Esophagus muscularis mucosa (tissue), 4 donors: ENCODE data around the gene NHP2. TPM values are rescaled to one million over a fixed set of nuclear protein-coding genes. Genes with fewer than 3 reads are reported as not detected.

ENCODE experiments used
- DNase-seq: peaks from one replicate; pipeline ENCODE4 v3.0.0-alpha.2; 2017; ENCODE audit errors: extremely low spot score
- H3K27ac ChIP-seq, 4 donors: fragments of 200-600 bp; sonication (generic); replicated peaks in 1 of 4; 1 replicate in 3 of 4; 2 replicates in 1 of 4; pipeline ENCODE4 v1.5.1; 2016 to 2019; ENCODE audit warnings: mild to moderate bottlenecking in 1 of 4
- H3K27me3 ChIP-seq, 4 donors: fragments of 200-600 bp; sonication (generic); one replicate each; pipeline versions ENCODE4 v1.5.1 to v1.6.0; 2016 to 2019
- H3K36me3 ChIP-seq, 4 donors: fragments of 200-600 bp; sonication (generic); one replicate each; pipeline ENCODE4 v1.5.1; 2016 to 2019
- H3K4me1 ChIP-seq, 4 donors: fragments of 200-600 bp; sonication (generic); one replicate each; pipeline ENCODE4 v1.5.1; 2016 to 2019
- H3K4me3 ChIP-seq, 4 donors: fragments of 200-600 bp; sonication (generic); 1 replicate in 2 of 4; 2 replicates in 2 of 4; pipeline ENCODE4 v1.5.1; 2016 to 2019; ENCODE audit warnings: mild to moderate bottlenecking in 4 of 4, moderate library complexity in 1 of 4
- H3K9me3 ChIP-seq, 4 donors: fragments of 200-600 bp; sonication (generic); 1 replicate in 3 of 4; 2 replicates in 1 of 4; pipeline ENCODE4 v1.5.1; 2016 to 2019
- EP300 ChIP-seq: sonication (generic); formaldehyde crosslinking; IDR thresholded peaks from one replicate; pipeline ENCODE4 v1.6.1; 2017; ENCODE audit warnings: antibody characterized with exemption
- POLR2A ChIP-seq: fragments of 450-650 bp; IDR thresholded peaks from one replicate; pipeline ENCODE4 v1.6.1; 2017; ENCODE audit warnings: antibody characterized with exemption, moderate library complexity, mild to moderate bottlenecking, low read depth
- POLR2AphosphoS5 ChIP-seq, 2 donors: sonication (generic); formaldehyde crosslinking; IDR thresholded peaks; one replicate each; pipeline ENCODE4 v1.6.1; 2017; ENCODE audit warnings: antibody characterized with exemption in 2 of 2
- WGBS: methylation state at CpG from one replicate; pipeline ENCODE4 v1.1.5; 2018; 5-methylcytosine and 5-hydroxymethylcytosine counted together
- intact Hi-C: fragments of 100-400 bp; cut with DNase I; formaldehyde crosslinking; loops from one replicate; pipeline ENCODE4 v1.15.1; 2023
- total RNA-seq, 4 donors: library from RNA; depleted of rRNA; stranded (reverse); fragments of >200 nt; gene quantifications; one replicate each; pipeline versions ENCODE4 v1.1.0 to v1.2.1, GENCODE V29; 2016
- TF ChIP-seq, protein P1 (sequence below), 3 experiments: fragments of 200-600 bp in 2 of 3; fragments of 450-650 bp in 1 of 3; sonication (generic) in 2 of 3; IDR thresholded peaks; one replicate each; pipeline ENCODE4 v1.5.1; 2017 to 2019; ENCODE audit warnings: antibody characterized with exemption in 3 of 3, mild to moderate bottlenecking in 2 of 3, moderate library complexity in 1 of 3

Gene NHP2
- total RNA-seq, 4 donors from 2014 or later: 109 to 215 (median 162) TPM

DNA sequence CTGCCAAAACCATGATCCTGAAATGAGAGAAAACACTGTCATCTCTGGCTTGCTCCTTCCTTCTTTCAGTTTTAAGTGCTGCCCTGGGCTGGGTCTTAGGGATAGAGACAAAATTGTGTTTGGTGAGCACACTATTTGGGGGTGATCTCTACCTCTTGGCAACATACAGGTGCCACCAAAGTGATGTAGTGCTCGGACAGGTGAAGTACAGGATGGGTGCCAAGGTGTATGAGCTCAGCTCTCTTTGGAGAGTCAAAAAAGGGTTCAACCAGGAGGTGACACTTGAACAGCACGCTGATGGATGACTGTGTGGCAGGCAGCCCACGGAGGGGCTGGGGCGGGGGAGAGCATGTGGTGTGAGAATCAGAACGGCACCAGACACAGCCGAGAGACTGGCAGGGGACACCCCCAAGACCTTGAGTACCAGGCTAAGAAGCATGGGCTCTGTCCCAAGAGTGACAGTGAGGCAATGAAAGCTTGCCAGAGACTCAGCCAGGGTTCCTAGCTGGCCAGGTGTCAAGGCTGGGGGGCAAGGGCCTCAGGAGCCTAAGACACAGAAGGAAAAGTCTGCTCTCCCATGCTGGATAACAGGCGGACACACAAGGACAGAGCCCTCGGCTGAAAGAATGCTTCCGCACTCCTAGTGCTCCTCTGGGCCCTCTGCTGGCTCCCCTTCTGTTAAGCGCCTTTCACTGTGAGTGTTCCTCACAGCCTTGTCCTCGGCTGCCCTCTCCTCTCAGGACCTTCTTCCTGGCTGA, 2.5 kb downstream of the NHP2 start:
- Histone ChIP-seq H3K36me3 (peaks cover 44 to 57% (median 52%) of the 10 kb centered on the region in 4 donors), H3K9me3 (no peaks in the 10 kb centered on the region), H3K27ac (peak overlapping the region in 2 of 4 donors; percentile 10 to 40), H3K27me3 (no peaks in the 10 kb centered on the region), H3K4me1 (peaks cover 16 to 35% (median 30%) of the 10 kb centered on the region in 4 donors), H3K4me3 (no peak overlapping the region)
- intact Hi-C loops: loop anchor here (5.0 to 10.0 kb wide), 2 partner anchors 51 to 546 kb away; partner anchors contain the start of genes B4GALT7 and HNRNPAB
- 65% methylated on average over 11 of the region's 11 CpGs for WGBS
- TF ChIP-seq POLR2AphosphoS5 (IDR thresholded peaks at IDR 0.05) (no peak), POLR2A (no peak), EP300 (no peak)
- TF ChIP-seq, protein P1, sequence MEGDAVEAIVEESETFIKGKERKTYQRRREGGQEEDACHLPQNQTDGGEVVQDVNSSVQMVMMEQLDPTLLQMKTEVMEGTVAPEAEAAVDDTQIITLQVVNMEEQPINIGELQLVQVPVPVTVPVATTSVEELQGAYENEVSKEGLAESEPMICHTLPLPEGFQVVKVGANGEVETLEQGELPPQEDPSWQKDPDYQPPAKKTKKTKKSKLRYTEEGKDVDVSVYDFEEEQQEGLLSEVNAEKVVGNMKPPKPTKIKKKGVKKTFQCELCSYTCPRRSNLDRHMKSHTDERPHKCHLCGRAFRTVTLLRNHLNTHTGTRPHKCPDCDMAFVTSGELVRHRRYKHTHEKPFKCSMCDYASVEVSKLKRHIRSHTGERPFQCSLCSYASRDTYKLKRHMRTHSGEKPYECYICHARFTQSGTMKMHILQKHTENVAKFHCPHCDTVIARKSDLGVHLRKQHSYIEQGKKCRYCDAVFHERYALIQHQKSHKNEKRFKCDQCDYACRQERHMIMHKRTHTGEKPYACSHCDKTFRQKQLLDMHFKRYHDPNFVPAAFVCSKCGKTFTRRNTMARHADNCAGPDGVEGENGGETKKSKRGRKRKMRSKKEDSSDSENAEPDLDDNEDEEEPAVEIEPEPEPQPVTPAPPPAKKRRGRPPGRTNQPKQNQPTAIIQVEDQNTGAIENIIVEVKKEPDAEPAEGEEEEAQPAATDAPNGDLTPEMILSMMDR (IDR thresholded peaks at IDR 0.05): no peak
- no peak for DNase-seq

DNA sequence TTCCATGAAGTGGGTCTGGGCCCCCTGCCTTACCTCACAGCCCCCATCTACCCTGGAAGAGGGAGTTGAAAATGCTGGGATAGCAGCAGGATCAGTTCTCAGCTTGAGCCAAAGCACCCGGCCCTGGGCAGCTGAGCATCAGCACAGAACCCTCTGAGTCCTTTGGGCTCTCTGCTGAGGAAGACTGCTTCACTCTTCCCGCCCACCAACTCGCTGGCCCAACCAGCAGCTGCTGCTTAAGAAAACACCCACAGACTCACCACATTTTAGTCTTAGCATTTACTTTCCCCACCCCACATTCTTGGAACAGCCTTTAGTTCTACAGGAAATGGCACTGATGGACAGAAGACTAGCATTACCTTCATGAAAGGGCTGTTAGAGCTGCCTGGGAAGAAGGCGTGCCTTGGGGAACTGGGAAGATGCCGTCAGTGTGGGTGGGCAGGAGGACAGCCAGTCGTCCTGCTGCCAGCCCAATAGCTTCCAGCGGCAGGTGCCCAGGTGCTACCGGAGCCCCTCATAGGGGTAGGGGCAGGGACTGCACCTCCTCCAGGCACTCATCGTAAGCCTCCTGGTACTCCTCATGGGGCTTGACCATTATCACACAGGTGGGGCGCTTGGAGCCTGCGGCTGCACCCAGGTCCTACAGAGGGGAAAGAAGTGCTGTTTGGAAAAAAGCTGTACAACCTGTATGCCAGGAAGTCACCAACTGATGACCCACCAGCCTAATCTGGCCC, 4.3 kb downstream of the NHP2 start:
- Histone ChIP-seq H3K9me3 (no peaks in the 10 kb centered on the region), H3K27ac (no peak overlapping the region), H3K4me3 (no peak overlapping the region), H3K4me1 (peaks cover 16 to 33% (median 28%) of the 10 kb centered on the region in 4 donors), H3K36me3 (peaks cover 50 to 74% (median 69%) of the 10 kb centered on the region in 4 donors), H3K27me3 (no peaks in the 10 kb centered on the region)
- no peak for DNase-seq
- intact Hi-C loops: no loop called here
- WGBS: 75% methylated on average over 6 of the region's 11 CpGs
- TF ChIP-seq EP300 (no peak), POLR2A (no peak), POLR2AphosphoS5 (IDR thresholded peaks at IDR 0.05) (no peak)
- TF ChIP-seq, protein P1 (IDR thresholded peaks at IDR 0.05): no peak

DNA sequence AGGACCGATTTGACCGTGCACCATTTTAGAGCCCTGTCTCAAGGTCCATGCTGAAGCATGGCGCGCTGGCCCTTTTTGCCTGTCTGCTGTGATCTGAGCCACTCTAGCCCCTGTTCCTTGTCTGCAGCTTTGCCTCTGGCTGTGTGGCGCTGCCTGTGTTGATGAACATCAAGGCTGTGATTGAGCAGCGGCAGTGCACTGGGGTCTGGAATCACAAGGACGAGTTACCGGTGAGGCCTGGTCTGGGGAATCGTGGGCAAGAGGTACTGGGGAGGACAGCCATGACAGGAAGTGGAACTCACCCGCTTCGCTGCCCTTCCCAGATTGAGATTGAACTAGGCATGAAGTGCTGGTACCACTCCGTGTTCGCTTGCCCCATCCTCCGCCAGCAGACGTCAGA, 6.3 kb downstream of the NHP2 start:
- Histone ChIP-seq H3K9me3 (no peaks in the 10 kb centered on the region), H3K36me3 (peaks cover 64 to 93% (median 89%) of the 10 kb centered on the region in 4 donors), H3K27me3 (no peaks in the 10 kb centered on the region), H3K4me1 (peaks cover 8 to 37% (median 31%) of the 10 kb centered on the region in 4 donors), H3K27ac (no peak overlapping the region), H3K4me3 (no peak overlapping the region)
- no peak for DNase-seq
- 84% methylated on average over 12 of the region's 15 CpGs for WGBS
- TF ChIP-seq POLR2AphosphoS5 (IDR thresholded peaks at IDR 0.05) (no peak), POLR2A (no peak), EP300 (no peak)
- TF ChIP-seq, protein P1 (IDR thresholded peaks at IDR 0.05): no peak
- intact Hi-C loops: no loop called here

DNA sequence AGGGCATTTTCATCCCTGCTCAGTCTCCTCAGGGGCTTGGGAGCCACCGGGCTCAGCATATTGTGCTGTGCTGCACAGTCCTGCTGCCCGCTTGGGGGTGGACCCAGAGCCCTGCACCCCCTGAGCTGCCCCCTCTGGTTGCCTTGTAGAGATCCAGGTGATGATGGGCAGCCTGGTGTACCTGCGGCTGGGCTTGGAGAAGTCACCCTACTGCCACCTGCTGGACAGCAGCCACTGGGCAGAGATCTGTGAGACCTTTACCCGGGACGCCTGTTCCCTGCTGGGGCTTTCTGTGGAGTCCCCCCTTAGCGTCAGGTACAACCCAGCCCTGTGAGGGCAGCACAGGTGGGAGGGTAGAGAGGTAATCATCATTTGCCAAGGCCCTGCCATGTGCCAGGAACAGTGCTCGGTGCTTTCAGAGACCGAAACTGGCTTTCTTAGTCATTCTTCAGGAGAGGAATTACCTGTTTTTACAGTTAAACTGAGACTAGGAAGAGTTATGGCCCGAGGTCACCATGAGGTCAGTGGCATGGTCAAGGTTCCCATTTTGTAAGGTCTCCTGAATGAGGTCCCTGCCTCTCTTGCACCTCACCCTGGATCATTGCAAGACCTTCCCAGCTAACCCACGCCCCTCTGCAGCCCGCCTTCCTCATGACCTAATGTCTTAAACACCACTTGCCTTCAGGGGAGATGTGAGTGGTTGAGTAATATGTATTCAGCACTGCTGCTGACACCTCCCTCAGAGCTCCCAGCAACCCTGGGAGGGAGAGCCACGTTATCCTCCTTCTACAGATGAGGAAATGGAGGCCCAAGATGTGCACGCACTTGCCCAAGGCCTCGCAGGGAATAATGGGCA, 7.5 kb downstream of the NHP2 start:
- Histone ChIP-seq H3K9me3 (no peaks in the 10 kb centered on the region), H3K36me3 (peaks cover 64 to 99% (median 97%) of the 10 kb centered on the region in 4 donors), H3K4me3 (no peak overlapping the region), H3K27me3 (no peaks in the 10 kb centered on the region), H3K27ac (no peak overlapping the region), H3K4me1 (peaks cover 0 to 25% (median 21%) of the 10 kb centered on the region in 4 donors)
- intact Hi-C loops: no loop called here
- 78% methylated on average over 8 of the region's 14 CpGs for WGBS
- no peak for DNase-seq
- TF ChIP-seq, protein P1 (IDR thresholded peaks at IDR 0.05): peak; percentile 47 to 69 (median 61)
- TF ChIP-seq POLR2A: no peak
